ENCODE data around the gene ADORA1.

Gene ADORA1

GRCh38 chr1:203175237-203175826 lies 47.8 kb downstream of the ADORA1 start, which contains the start of gene MYBPH:
TSS of gene MYBPH (minus strand) at chr1:203175826. CDS start at chr1:203175755, 71 bp downstream.
- no peak for DNase-seq (ENCODE audit: low read depth)
- no peak for TF ChIP-seq CTCF (conservative IDR thresholded peaks at IDR 0.05; ENCODE audit: low read length)
- H3K4me3 ChIP-seq (ENCODE audit: low read length), result no peak within 1 kb of the TSS

GRCh38 chr1:203175827-203176241 lies 48.3 kb downstream of the ADORA1 start:
- H3K4me3 ChIP-seq (ENCODE audit: low read length), result no peak overlapping the region
- TF ChIP-seq CTCF (conservative IDR thresholded peaks at IDR 0.05; ENCODE audit: low read length), result no peak
- no peak for DNase-seq (ENCODE audit: low read depth)

- H3K4me3 ChIP-seq (ENCODE audit: low read length), result no peak overlapping the region
- no peak for DNase-seq (ENCODE audit: low read depth)
- no peak for TF ChIP-seq CTCF (conservative IDR thresholded peaks at IDR 0.05; ENCODE audit: low read length)
These were observed 48.9 kb downstream of the ADORA1 start for GRCh38 chr1:203176273-203177035.

GRCh38 chr1:203177036-203177405 lies 49.5 kb downstream of the ADORA1 start:
- no peak for DNase-seq (ENCODE audit: low read depth)
- H3K4me3 ChIP-seq (ENCODE audit: low read length), result no peak overlapping the region
- no peak for TF ChIP-seq CTCF (conservative IDR thresholded peaks at IDR 0.05; ENCODE audit: low read length)

GRCh38 chr1:203177470-203178039 lies 50.0 kb downstream of the ADORA1 start:
- DNase-seq (ENCODE audit: low read depth), result peak; percentile 50
- H3K4me3 ChIP-seq (ENCODE audit: low read length), result no peak overlapping the region
- TF ChIP-seq CTCF (conservative IDR thresholded peaks at IDR 0.05; ENCODE audit: low read length), result no peak

GRCh38 chr1:203178083-203178482 lies 50.6 kb downstream of the ADORA1 start:
- no peak for TF ChIP-seq CTCF (conservative IDR thresholded peaks at IDR 0.05; ENCODE audit: low read length)
- no peak overlapping the region for H3K4me3 ChIP-seq (ENCODE audit: low read length)
- DNase-seq (ENCODE audit: low read depth), result no peak
